AG10803 (cell line): ENCODE measurements around the gene CDK1.
"Not testable (repeated sequence)": the region's sequence is repeated elsewhere in the genome, so short reads cannot be mapped to it uniquely, and the experiment has no call there.

Experiments used
- DNase-seq: peaks from one replicate; pipeline ENCODE4 v3.0.0; 2010; ENCODE audit warnings: low read depth
- H3K4me3 ChIP-seq: 2 replicates; pipeline ENCODE4 v1.5.1; 2011; ENCODE audit warnings: mild to moderate bottlenecking, low read length, control low read depth
- CTCF ChIP-seq: conservative IDR thresholded peaks from 2 replicates; pipeline ENCODE4 v1.5.1; 2011; ENCODE audit warnings: mild to moderate bottlenecking, low read length, control low read depth, inconsistent platforms

CDK1 gene

GRCh38 chr10:60834401-60834800, 56.1 kb downstream of the CDK1 start:
- no peak overlapping the region for H3K4me3 ChIP-seq
- no peak for TF ChIP-seq CTCF
- no peak for DNase-seq

GRCh38 chr10:60835049-60835448, 56.8 kb downstream of the CDK1 start:
- TF ChIP-seq CTCF: no peak
- no peak for DNase-seq
- no peak overlapping the region for H3K4me3 ChIP-seq

- DNase-seq, H3K4me3 ChIP-seq: not testable (repeated sequence)
These were observed 62.9 kb downstream of the CDK1 start for GRCh38 chr10:60841227-60841626.

- no peak for DNase-seq
- H3K4me3 ChIP-seq: no peak overlapping the region
- no peak for TF ChIP-seq CTCF
These were observed 64.4 kb downstream of the CDK1 start for GRCh38 chr10:60842694-60843093.
